Activated naive CD4-positive, alpha-beta T cell treated with anti-CD3 and anti-CD28 coated beads for 36 hours (primary cell): ENCODE results near the gene SND1. TPM values are rescaled to one million over a fixed set of nuclear protein-coding genes. Genes with fewer than 3 reads are reported as not detected.

Experiments used
- CTCF ChIA-PET: fragments of 350-600 bp; sonication (Branson Sonifier 250); formaldehyde crosslinking; loops from one replicate; lab custom pipeline; 2021; ENCODE audit warnings: antibody characterized with exemption; lab: Charles Lee
- DNase-seq: peaks from one replicate; pipeline ENCODE4 v3.0.0-alpha.2; 2020
- H3K27ac Mint-ChIP-seq: one replicate; pipeline ENCODE4 v1.8.0; 2021; ENCODE audit warnings: mild to moderate bottlenecking, mixed read lengths
- H3K27me3 Mint-ChIP-seq: one replicate; pipeline ENCODE4 v1.8.0; 2021; ENCODE audit warnings: low read depth, mixed read lengths
- H3K36me3 Mint-ChIP-seq: one replicate; pipeline ENCODE4 v1.8.0; 2021; ENCODE audit warnings: low read depth, mixed read lengths
- H3K4me1 Mint-ChIP-seq: one replicate; pipeline ENCODE4 v1.8.0; 2021; ENCODE audit warnings: low read depth, mixed read lengths
- H3K4me3 Mint-ChIP-seq: one replicate; pipeline ENCODE4 v1.8.0; 2021; ENCODE audit warnings: mild to moderate bottlenecking, moderate library complexity, mixed read lengths
- H3K9me3 Mint-ChIP-seq: one replicate; pipeline ENCODE4 v1.8.0; 2021; ENCODE audit warnings: mixed read lengths
- intact Hi-C: fragments of 100-400 bp; cut with micrococcal nuclease; formaldehyde crosslinking; loops from one replicate; pipeline ENCODE4 v1.15.1; 2023
- total RNA-seq, 2 experiments: library from RNA; stranded (reverse); gene quantifications; one replicate each; pipeline ENCODE4 v1.2.3, GENCODE V29; 2021

SND1 gene
- total RNA-seq, 2 experiments from 2014 or later = 184 to 211 TPM

DNA sequence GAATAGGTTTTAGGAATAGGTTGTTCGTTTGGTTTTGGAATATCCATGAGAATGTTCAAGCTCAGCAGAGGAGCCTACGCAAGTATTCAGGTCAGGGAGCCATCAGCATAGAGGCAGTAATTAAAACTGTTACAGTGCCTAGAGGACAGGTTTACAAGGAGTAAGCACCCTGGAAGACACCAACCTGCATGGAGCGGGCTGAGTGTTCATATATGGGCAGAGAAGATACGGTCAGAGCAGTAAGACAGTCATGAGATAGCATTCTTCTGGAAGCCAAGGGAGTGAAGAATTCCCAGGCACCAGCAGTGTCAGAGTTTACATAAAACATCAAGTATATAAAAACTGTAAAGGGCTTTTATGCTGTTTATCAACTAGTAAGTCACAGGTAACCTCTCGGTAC lies 282.7 kb downstream of the SND1 start:
- CTCF ChIA-PET = interaction anchor here (0.6 to 1.0 kb wide), 2 partner anchors 30 to 374 kb away, joined by 3 read pairs; no protein-coding TSS in a partner anchor
- H3K27me3 Mint-ChIP-seq = no peaks in the 10 kb centered on the region
- intact Hi-C loops = no loop called here
- no peaks in the 10 kb centered on the region for H3K9me3 Mint-ChIP-seq
- peaks cover 3% of the 10 kb centered on the region for H3K4me1 Mint-ChIP-seq
- H3K27ac Mint-ChIP-seq = no peak overlapping the region
- no peak for DNase-seq
- H3K36me3 Mint-ChIP-seq = peaks cover 31% of the 10 kb centered on the region
- no peak overlapping the region for H3K4me3 Mint-ChIP-seq

DNA sequence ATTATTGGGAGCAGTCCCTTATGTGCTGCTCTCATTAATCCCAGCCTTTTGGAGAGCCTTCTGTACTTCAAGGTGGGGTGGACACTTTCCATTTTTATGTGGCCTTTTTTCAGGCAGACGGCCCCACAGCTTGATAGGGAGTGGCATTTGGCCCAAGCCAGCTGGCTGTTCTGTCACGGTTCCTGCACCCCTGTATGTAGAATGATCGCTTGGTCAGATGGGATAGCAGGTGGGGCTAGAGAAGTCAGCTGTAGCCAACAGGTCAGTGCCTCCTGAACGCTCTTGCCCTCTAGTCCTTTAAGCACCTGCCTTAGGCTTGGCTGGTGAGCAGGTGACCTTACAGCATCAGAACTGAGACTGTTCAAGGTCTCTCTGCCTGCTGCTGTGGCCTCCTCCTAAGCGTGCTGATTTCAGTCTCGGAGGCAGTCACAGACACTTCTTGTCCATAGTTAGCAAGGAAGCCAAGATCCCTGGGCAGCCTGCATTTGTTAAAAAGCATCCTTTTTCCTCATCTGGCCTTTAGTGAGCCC lies 283.9 kb downstream of the SND1 start:
- CTCF ChIA-PET = no interaction called here
- Mint-ChIP-seq H3K27ac (no peak overlapping the region), H3K4me3 (no peak overlapping the region), H3K9me3 (no peaks in the 10 kb centered on the region), H3K27me3 (no peaks in the 10 kb centered on the region), H3K4me1 (peaks cover 3% of the 10 kb centered on the region), H3K36me3 (peaks cover 21% of the 10 kb centered on the region)
- intact Hi-C loops = no loop called here
- DNase-seq = no peak

DNA sequence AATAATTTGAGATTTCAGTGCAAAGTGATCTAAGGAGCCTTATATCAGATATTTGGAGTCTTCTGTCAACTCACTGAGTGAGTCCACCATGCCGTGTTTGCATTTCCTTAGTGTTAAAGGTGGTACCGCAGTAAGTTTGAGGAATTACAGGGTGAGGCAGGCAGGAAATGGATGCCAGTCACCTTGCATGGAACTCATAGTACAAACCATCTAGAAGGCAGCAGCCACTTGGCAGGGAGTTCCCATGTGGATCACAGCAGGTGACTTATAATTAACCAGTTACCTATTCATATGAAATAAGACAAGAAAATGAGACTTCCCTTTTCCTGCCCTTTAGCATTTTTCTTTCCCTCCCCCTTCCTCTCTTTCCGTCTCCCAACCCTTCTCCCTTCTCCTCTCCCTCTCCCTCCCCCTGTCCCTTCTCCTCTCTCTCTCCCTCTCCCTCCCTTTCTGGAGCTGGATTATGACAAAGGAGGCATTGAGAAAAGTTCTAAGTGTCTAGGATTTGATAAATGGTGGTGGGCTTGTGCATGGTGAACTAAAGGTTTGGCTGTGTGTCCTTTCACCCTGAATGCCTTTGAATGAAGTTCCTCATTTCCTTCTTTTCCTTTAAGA lies 285.2 kb downstream of the SND1 start:
- Mint-ChIP-seq H3K9me3 (no peaks in the 10 kb centered on the region), H3K27me3 (no peaks in the 10 kb centered on the region), H3K27ac (no peak overlapping the region), H3K4me3 (no peak overlapping the region), H3K36me3 (peaks cover 20% of the 10 kb centered on the region), H3K4me1 (peaks cover 3% of the 10 kb centered on the region)
- CTCF ChIA-PET = no interaction called here
- no peak for DNase-seq
- intact Hi-C loops = no loop called here

- intact Hi-C loops = no loop called here
- Mint-ChIP-seq H3K27me3 (no peaks in the 10 kb centered on the region), H3K9me3 (no peaks in the 10 kb centered on the region), H3K27ac (no peak overlapping the region), H3K36me3 (peaks cover 24% of the 10 kb centered on the region), H3K4me3 (no peak overlapping the region), H3K4me1 (peaks cover 3% of the 10 kb centered on the region)
- CTCF ChIA-PET = no interaction called here
- DNase-seq = peak; percentile 10
Observed at GRCh38 chr7:127938588-127938987, 286.6 kb downstream of the SND1 start.

DNA sequence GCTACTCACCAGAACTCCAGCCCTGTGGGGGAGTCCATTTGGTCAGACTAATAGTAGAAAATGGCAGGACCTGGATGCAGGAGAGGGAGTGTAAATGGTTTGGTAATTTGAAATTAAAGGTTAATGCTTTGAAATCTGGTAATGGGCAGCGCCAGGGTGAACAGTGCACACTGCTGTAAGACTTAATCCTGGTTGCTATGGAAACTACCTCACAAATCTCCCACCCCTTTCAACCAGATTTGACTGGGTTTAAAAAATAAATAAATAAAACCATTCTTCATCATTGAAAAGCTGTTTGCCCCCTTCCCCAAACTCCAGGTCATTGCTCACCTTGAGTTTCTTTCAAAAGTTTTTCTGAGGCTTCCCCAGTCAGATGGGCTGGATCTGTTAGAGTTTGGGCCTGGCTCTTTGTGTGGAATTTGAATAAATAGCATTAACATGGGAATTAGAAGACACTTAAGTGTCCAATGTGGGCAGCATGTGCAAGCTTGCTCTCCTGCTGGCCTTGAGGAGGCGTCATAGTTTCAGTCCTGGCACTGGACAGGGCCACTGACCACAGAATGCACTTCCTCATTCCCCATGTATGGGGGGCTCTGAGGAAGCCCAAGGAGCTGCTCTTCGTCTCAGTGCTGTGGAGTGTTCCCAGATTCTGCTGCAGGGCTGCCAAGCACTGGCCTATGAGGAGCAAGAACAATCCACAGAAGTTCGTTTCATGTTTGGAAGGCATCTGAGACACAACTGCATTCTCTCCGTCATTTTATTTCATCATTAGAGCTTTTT lies 288.6 kb downstream of the SND1 start:
- no peak overlapping the region for H3K4me3 Mint-ChIP-seq
- intact Hi-C loops = no loop called here
- no peak for DNase-seq
- peaks cover 3% of the 10 kb centered on the region for H3K4me1 Mint-ChIP-seq
- no peak overlapping the region for H3K27ac Mint-ChIP-seq
- peaks cover 26% of the 10 kb centered on the region for H3K36me3 Mint-ChIP-seq
- CTCF ChIA-PET = no interaction called here
- no peaks in the 10 kb centered on the region for H3K9me3 Mint-ChIP-seq
- H3K27me3 Mint-ChIP-seq = no peaks in the 10 kb centered on the region

- CTCF ChIA-PET = no interaction called here
- no peak for DNase-seq
- peaks cover 29% of the 10 kb centered on the region for H3K36me3 Mint-ChIP-seq
- H3K9me3 Mint-ChIP-seq = no peaks in the 10 kb centered on the region
- no peaks in the 10 kb centered on the region for H3K27me3 Mint-ChIP-seq
- H3K27ac Mint-ChIP-seq = no peak overlapping the region
- no peak overlapping the region for H3K4me3 Mint-ChIP-seq
- H3K4me1 Mint-ChIP-seq = no peaks in the 10 kb centered on the region
- intact Hi-C loops = no loop called here
Observed at GRCh38 chr7:127941476-127942210, 289.6 kb downstream of the SND1 start.

GRCh38 chr7:127943541-127944521 lies 291.8 kb downstream of the SND1 start:
- no peaks in the 10 kb centered on the region for H3K4me1 Mint-ChIP-seq
- H3K36me3 Mint-ChIP-seq = peaks cover 24% of the 10 kb centered on the region
- no peak for DNase-seq
- H3K27me3 Mint-ChIP-seq = no peaks in the 10 kb centered on the region
- no peak overlapping the region for H3K27ac Mint-ChIP-seq
- CTCF ChIA-PET = no interaction called here
- H3K9me3 Mint-ChIP-seq = no peaks in the 10 kb centered on the region
- intact Hi-C loops = no loop called here
- H3K4me3 Mint-ChIP-seq = no peak overlapping the region

- H3K27ac Mint-ChIP-seq = no peak overlapping the region
- H3K36me3 Mint-ChIP-seq = peaks cover 19% of the 10 kb centered on the region
- no peaks in the 10 kb centered on the region for H3K27me3 Mint-ChIP-seq
- H3K4me1 Mint-ChIP-seq = no peaks in the 10 kb centered on the region
- no peaks in the 10 kb centered on the region for H3K9me3 Mint-ChIP-seq
- H3K4me3 Mint-ChIP-seq = no peak overlapping the region
- intact Hi-C loops = no loop called here
- DNase-seq = no peak
- CTCF ChIA-PET = interaction anchor here (0.5 kb wide), 1 partner anchor 440 kb away, joined by 3 read pairs; no protein-coding TSS in a partner anchor
Observed at GRCh38 chr7:127946111-127946510, 294.1 kb downstream of the SND1 start.

- CTCF ChIA-PET = no interaction called here
- intact Hi-C loops = no loop called here
- H3K36me3 Mint-ChIP-seq = peaks cover 16% of the 10 kb centered on the region
- H3K4me3 Mint-ChIP-seq = no peak overlapping the region
- no peaks in the 10 kb centered on the region for H3K27me3 Mint-ChIP-seq
- no peaks in the 10 kb centered on the region for H3K4me1 Mint-ChIP-seq
- DNase-seq = no peak
- H3K9me3 Mint-ChIP-seq = no peaks in the 10 kb centered on the region
- H3K27ac Mint-ChIP-seq = no peak overlapping the region
Observed at GRCh38 chr7:127946847-127947246, 294.9 kb downstream of the SND1 start.

GRCh38 chr7:127948312-127948711 lies 296.3 kb downstream of the SND1 start:
- Mint-ChIP-seq H3K4me3 (no peak overlapping the region), H3K36me3 (peaks cover 13% of the 10 kb centered on the region), H3K27me3 (no peaks in the 10 kb centered on the region), H3K9me3 (no peaks in the 10 kb centered on the region), H3K4me1 (no peaks in the 10 kb centered on the region), H3K27ac (no peak overlapping the region)
- intact Hi-C loops = no loop called here
- no peak for DNase-seq
- CTCF ChIA-PET = no interaction called here

DNA sequence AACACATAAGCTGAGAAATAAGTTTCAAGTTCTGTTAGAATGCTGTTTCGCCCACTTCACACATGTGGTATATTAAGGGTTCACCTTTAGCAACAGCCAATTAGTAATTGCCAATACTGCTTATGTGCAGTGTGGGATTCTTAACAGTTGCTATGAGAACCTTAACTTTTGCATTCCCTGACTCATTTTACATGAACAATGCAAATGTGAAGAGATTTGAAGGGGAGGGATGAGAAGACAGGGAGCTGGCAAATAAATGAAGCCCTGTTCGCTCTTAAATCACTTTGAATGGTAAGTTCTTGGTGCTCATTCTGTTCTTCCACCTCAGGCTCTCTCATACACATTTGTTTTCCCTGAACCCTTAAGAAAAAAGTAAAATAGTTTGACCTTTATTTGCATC lies 296.9 kb downstream of the SND1 start:
- intact Hi-C loops = no loop called here
- Mint-ChIP-seq H3K27me3 (no peaks in the 10 kb centered on the region), H3K27ac (no peak overlapping the region), H3K4me3 (no peak overlapping the region), H3K9me3 (no peaks in the 10 kb centered on the region), H3K4me1 (no peaks in the 10 kb centered on the region), H3K36me3 (peaks cover 13% of the 10 kb centered on the region)
- no peak for DNase-seq
- CTCF ChIA-PET = interaction anchor here (1.1 kb wide), 1 partner anchor 156 kb away, joined by 3 read pairs; no protein-coding TSS in a partner anchor
